Lower leg skin (tissue), 4 donors: ENCODE results near the gene SLC1A7. TPM values are rescaled to one million over a fixed set of nuclear protein-coding genes. Genes with fewer than 3 reads are reported as not detected.

Source experiments
- DNase-seq, 2 donors: peaks; one replicate each; pipeline ENCODE4 v3.0.0-alpha.2; 2019; ENCODE audit warnings: low spot score in 2 of 2
- H3K4me3 ChIP-seq: fragments of 200-600 bp; sonication (generic); 2 replicates; pipeline ENCODE4 v1.5.1; 2017; ENCODE audit warnings: mild to moderate bottlenecking, low read depth; ENCODE audit not compliant: poor library complexity, severe bottlenecking
- CTCF ChIP-seq, 3 donors: fragments of 450-650 bp; IDR thresholded peaks; one replicate each; pipeline ENCODE4 v1.5.1; 2016; ENCODE audit warnings: antibody characterized with exemption in 3 of 3, mild to moderate bottlenecking in 3 of 3, moderate library complexity in 2 of 3
- POLR2A ChIP-seq, 2 donors: fragments of 450-650 bp; IDR thresholded peaks; one replicate each; pipeline ENCODE4 v1.6.1; 2016 to 2017; ENCODE audit warnings: antibody characterized with exemption in 2 of 2, mild to moderate bottlenecking in 1 of 2, moderate library complexity in 1 of 2
- WGBS, 2 donors: methylation state at CpG; one replicate each; pipeline ENCODE4 v1.1.5; 2018; 5-methylcytosine and 5-hydroxymethylcytosine counted together
- intact Hi-C: fragments of 100-400 bp; cut with DNase I; formaldehyde crosslinking; loops from one replicate; pipeline ENCODE4 v1.15.0; 2023; ENCODE audit warnings: low total_unique reads
- total RNA-seq, 4 donors: library from RNA; depleted of rRNA; stranded (reverse); fragments of >200 nt; gene quantifications; one replicate each; pipeline ENCODE4 v1.1.0, GENCODE V29; 2016

Gene SLC1A7
- total RNA-seq, 4 donors from 2014 or later: not detected

DNA sequence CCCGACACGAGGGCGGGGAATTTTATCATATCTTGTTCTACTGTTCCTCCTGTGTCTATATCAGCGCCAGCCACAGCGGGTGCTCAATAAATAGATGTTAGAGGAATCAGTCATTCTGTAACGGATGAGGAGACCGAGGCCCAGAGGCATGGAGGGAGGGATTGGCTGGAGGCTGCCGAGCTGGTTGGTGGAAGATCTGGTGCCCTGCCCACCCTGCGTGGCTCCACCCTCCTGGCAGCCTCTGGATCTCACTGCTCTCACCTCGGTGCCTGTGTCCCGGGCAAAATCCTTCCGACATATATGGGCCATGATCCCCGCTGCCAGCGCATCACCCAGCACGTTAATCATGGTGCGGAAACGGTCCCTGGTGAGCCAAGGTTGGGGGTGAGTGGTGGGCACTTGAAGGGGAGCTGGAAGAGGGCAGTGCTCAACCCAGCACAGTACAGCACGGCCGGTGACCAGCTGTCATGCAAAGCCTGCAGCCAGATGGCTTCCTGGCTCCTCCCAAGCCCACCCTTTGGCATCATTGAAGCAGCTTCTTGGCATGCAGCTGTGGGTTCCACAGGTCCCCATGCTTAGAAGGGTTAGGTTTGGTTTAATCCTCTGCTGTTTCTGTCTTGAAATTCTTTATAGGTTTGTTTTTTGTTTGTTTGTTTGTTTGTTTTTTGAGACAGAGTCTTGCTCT is 53.7 kb downstream of the SLC1A7 start:
- intact Hi-C loops: no loop called here
- 83 to 88% methylated on average over 19 of the region's 19 CpGs for WGBS, 2 donors
- DNase-seq: no peak
- TF ChIP-seq POLR2A (IDR thresholded peaks at IDR 0.05) (no peak), CTCF (IDR thresholded peaks at IDR 0.05) (no peak)
- H3K4me3 ChIP-seq: no peak overlapping the region

DNA sequence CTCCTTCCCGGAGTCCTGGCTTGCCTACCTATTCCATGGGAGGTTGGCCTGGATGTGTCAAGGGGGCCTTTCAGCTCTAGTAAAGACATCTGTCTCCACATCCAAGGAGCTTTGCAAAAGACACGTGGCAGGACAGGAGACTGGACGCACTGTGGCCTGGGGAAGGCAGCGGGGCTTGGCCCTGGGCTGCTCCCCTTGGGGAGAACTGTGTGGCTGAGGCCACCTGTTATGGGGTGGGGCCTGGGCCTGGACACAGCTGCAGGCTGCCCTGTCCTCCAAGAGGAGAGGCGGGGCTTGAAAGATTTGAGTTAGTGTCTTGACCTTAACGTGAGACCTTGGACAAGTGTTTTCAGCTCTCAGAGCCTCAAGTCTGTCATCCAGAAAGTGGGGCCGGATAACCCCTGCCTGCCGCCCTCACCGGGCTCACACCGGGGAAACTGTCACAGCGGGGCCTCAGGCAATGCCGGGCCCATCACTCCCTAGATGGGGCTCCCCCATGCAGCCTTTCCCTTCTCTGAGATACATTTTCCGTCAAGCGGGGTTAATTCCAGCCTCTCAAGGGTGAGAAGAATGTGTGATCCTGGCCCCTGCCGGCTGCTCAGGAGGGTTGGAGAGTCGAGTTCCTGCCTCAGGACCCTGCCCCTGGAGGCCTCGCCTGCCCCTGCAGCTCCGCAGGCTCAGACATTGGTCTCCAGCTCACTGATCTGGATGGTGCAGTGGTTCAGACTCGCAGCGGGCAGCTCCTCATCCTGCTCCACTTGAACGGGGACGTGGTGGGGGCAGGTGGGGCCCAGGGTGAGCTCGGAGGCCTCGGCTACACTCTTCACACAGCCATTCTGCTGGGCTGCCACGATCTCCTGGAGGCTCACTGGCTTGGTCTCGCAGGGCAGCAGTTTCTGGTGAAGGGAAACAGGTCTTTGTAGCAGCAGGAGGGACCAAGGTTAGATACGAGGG is 54.8 kb downstream of the SLC1A7 start:
- intact Hi-C loops: no loop called here
- DNase-seq: no peak
- no peak overlapping the region for H3K4me3 ChIP-seq
- 77 to 85% methylated on average over 26 of the region's 27 CpGs for WGBS, 2 donors
- TF ChIP-seq CTCF (IDR thresholded peaks at IDR 0.05) (no peak), POLR2A (IDR thresholded peaks at IDR 0.05) (no peak)

DNA sequence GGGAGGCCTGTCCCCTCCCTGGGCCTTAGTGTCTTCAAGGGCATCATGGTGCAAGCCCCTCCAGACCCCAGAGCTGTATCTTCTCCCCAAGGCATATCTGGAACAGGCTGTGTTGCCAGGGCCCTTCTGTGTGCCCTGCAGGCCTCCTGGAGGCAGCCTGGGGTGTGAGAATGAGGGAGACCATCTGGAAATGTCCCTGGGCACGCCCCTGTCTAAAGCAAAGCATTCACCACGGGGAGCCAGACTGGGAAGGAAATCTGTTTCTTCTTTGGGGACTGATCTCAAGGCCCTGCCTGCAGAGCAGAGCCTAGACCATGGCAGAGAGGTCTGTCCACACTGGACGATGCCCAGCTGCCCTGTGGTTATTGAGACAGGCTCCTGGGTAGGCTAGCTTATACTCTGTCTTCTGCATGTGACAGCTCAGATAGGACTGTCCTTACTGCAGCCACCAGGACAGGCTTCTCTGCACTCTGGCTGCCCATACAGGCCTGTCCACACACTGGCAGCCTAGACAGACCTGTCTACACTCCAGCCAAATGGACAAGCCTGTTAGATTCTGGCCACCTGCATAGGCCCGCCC is 55.9 kb downstream of the SLC1A7 start:
- H3K4me3 ChIP-seq: no peak overlapping the region
- intact Hi-C loops: no loop called here
- 78 to 83% methylated on average over 4 of the region's 4 CpGs for WGBS, 2 donors
- DNase-seq: no peak
- TF ChIP-seq POLR2A (IDR thresholded peaks at IDR 0.05) (no peak), CTCF (IDR thresholded peaks at IDR 0.05) (no peak)

DNA sequence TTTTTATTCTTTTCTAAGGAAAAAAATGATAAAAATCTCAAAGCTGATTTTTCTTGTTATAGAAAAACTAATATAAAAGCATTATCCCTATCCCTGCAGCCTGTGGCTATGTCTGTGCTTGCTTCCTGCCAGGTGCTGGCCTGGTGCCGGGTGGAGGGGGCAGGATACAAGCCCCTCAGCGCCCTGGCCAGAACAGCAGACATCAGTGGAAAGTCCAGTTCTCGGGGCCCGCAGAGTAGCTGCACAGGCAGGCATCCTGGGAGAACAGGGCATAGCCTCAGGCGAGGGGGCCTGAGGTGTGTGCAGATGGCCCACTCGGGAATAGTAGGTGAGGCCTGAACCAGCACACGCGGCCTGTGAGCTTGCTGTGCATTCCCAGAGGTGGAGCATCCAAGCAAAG is 57.0 kb downstream of the SLC1A7 start:
- TF ChIP-seq POLR2A (IDR thresholded peaks at IDR 0.05) (no peak), CTCF (IDR thresholded peaks at IDR 0.05) (no peak)
- WGBS, 2 donors: 84 to 92% methylated on average over 5 to 8 of the region's 8 CpGs
- no peak overlapping the region for H3K4me3 ChIP-seq
- DNase-seq: no peak
- intact Hi-C loops: no loop called here

DNA sequence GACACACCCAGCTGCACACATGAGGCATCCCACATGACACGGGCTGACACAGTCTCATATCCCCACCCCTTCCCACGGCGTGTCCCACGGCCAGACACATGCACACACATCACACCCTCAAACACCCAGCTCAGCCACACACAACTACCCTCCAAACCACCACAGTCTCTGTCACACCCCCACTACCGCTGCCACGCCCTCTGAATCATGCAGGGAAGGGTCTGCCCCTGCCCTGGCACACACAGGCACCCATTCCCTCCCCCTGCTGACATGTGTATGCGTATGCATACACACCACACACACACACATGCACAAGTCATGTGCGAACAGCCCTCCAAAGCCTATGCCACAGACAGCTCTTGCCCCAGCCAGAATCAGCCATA is 57.9 kb downstream of the SLC1A7 start:
- intact Hi-C loops: no loop called here
- no peak overlapping the region for H3K4me3 ChIP-seq
- TF ChIP-seq POLR2A (IDR thresholded peaks at IDR 0.05): no peak
- TF ChIP-seq CTCF (IDR thresholded peaks at IDR 0.05): no peak
- DNase-seq: no peak
- 55 to 63% methylated on average over 8 of the region's 8 CpGs for WGBS, 2 donors
